Skeletal muscle satellite cell (primary cell): ENCODE measurements around the gene DIABLO. TPM values are rescaled to one million over a fixed set of nuclear protein-coding genes. Genes with fewer than 3 reads are reported as not detected.
"Not testable (repeated sequence)": the region's sequence is repeated elsewhere in the genome, so short reads cannot be mapped to it uniquely, and the experiment has no call there.

Source experiments
- H3K27me3 ChIP-seq: 2 replicates; pipeline ENCODE4 v1.7.0; 2013; ENCODE audit warnings: low read length; ENCODE audit not compliant: control insufficient read depth, insufficient read depth
- H3K36me3 ChIP-seq: 2 replicates; pipeline ENCODE4 v1.7.0; 2013; ENCODE audit warnings: mild to moderate bottlenecking, control low read depth, low read length; ENCODE audit not compliant: insufficient read depth
- H3K4me1 ChIP-seq: 2 replicates; pipeline ENCODE4 v1.7.0; 2013; ENCODE audit warnings: low read length; ENCODE audit not compliant: control insufficient read depth, insufficient read depth
- H3K4me2 ChIP-seq: 2 replicates; pipeline ENCODE4 v1.7.0; 2013; ENCODE audit warnings: mild to moderate bottlenecking, low read length
- H3K4me3 ChIP-seq: 2 replicates; pipeline ENCODE4 v1.7.0; 2013; ENCODE audit warnings: low read length
- H3K9ac ChIP-seq: 2 replicates; pipeline ENCODE4 v1.7.0; 2013; ENCODE audit warnings: mild to moderate bottlenecking, low read depth, low read length, moderate library complexity
- H3K9me3 ChIP-seq: replicated peaks from 2 replicates; pipeline ENCODE4 v1.7.0; 2013; ENCODE audit warnings: mild to moderate bottlenecking, control low read depth, low read length
- total RNA-seq: library from RNA; depleted of rRNA; stranded (reverse); fragments of >200 nt; gene quantifications from 2 replicates; pipeline ENCODE4 v1.2.3, GENCODE V29; 2012; rRNA removed

Gene DIABLO
- 61.1 and 64.0 TPM in 2 replicates for total RNA-seq

DNA sequence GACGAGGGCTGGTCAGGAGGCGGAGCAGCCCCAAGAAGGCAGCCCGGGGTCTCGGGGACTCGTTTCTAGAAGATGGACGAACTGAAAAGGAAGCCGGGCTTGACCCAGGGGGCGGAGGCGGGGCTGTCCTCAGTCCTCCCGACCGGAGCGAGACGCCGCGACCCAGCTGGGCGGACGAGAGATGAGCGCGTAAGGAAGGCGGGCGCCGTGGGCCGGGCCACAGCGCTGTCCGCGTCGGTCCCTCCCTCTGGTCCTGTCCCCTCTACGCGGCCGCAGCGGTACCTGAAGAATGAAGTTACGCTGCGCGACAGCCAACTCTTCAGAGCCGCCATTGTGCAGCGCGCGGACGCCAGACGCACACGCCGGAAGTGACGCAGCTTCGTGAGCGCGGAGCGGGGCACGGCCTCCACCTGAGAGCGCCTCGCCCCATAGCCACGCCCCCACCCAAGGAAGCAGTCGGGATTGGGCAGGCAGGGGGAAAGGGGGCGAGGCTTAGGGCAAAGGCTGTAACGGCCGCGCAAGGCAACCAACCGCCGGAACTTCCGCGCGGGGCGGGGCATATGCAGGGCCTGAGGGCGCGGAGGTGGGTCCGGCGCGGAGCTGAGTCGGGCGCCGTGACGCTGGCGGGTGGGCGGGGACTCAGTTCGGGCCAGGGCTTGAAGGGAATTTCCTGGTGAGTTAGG is at the start of gene DIABLO:
Gene DIABLO (minus strand): TSS at position 370 of the 683 bp plus-strand sequence. CDS start 38 bp downstream, at position 332.
- Histone ChIP-seq H3K4me3 (peak within 1 kb of the TSS; percentile 95), H3K4me1 (peaks cover 17% of the 10 kb centered on the region), H3K9me3 (no peaks in the 10 kb centered on the region), H3K36me3 (peaks cover 25% of the 10 kb centered on the region), H3K9ac (peak within 1 kb of the TSS; percentile 93), H3K4me2 (peak within 1 kb of the TSS; percentile 93), H3K27me3 (no peaks in the 10 kb centered on the region)

DNA sequence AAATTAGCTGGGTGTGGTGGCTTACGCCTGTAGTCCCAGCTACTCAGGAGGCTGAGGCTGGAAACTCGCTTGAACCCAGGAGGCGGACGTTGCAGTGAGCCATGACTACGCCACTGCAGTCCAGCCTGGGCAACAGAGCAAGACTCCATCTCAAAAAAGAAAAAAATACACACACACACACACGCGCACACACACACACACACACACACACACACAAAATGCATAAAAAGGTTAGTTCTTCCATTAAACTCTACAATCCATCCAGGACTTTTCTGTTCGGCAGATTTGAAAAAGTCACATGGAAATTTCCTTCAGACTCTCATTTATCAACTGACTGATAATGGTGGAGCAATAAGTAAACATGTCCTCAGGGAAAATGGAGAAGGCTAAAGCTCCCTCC is 49.6 kb upstream of the DIABLO start:
- Histone ChIP-seq H3K36me3 (peaks cover 44% of the 10 kb centered on the region), H3K27me3 (no peaks in the 10 kb centered on the region), H3K4me3 (no peak overlapping the region), H3K9ac (no peak overlapping the region), H3K4me1 (no peaks in the 10 kb centered on the region), H3K9me3 (no peaks in the 10 kb centered on the region), H3K4me2 (no peak overlapping the region)

DNA sequence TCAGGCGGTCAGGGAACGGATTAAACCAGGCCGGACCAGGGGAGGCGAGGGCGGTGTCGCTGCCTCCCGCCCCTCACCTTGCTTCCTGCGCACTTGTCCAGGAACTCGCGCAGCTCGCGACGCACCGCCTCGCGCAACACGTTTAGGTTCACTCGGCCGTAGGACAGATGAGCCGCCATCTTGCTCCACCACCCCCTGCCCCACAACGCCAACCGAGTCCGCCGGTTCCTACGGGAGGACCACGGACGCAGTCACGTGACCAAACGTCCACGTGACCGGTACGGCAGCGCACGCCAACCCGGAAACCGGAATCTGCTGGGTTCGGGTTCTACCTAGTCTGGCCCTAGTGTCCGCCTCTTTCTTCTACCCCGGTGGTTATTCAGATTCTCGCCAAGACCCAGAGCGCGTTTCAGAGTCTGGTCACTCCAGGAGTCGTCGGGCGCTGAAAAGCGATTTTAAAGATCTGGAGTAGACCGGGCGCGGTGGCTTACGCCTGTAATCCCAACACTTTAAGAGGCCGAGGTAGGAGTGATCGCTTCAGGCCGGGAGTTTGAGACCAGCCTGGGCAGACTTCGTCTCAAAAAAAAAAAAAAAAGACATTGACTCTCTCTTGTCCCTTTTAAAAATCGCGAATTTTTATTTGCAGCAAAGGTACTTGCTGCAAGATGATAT is 40.5 kb upstream of the DIABLO start, which contains the start of gene VPS33A:
Gene VPS33A (minus strand): TSS at position 265 of the 672 bp plus-strand sequence. CDS start 86 bp downstream, at position 179.
- no peaks in the 10 kb centered on the region for H3K27me3 ChIP-seq
- peak within 1 kb of the TSS; percentile 93 for H3K9ac ChIP-seq
- peaks cover 5% of the 10 kb centered on the region for H3K4me1 ChIP-seq
- no peaks in the 10 kb centered on the region for H3K9me3 ChIP-seq
- H3K36me3 ChIP-seq: peaks cover 6% of the 10 kb centered on the region
- H3K4me2 ChIP-seq: peak within 1 kb of the TSS; percentile 95
- peak within 1 kb of the TSS; percentile 95 for H3K4me3 ChIP-seq

DNA sequence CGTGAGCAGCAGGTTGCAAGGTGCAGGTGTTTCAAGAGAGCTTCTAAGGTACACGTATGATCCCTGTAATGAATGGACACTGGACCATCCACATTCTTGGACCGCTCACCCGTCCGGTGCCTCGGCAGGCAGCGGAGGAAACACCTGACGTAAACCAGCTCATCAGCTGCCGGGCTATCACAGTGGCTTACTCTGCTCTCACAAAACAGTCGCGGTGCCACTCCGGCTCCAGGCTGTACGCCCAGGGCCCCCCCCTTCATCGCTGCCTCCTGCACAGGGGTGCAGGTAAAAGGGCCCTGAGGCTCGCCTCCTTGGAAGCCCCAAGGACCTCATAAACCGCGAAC is 40.0 kb upstream of the DIABLO start:
- peak overlapping the region; percentile 93 for H3K9ac ChIP-seq

DNA sequence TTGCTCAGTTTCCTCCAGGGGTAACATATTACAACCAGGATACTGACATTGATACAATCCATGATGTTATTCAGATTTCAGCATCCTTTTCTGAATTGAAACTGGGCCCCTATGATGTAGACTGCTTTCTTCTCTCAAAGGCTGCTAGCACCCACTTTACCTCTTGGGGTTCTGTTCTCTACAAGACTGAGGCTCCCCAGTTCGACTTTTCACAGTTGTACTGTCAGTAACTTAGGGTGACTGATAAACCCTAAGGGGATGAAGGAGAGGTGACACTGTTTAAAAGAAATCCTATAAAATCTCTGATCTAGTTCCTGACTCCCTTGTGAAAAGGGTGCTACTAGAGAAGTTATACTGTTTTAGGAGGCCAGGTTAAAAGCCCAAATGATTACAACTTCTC is 39.6 kb upstream of the DIABLO start:
- peaks cover 5% of the 10 kb centered on the region for H3K4me1 ChIP-seq
- H3K4me3 ChIP-seq: peak overlapping the region; percentile 95
- H3K9me3 ChIP-seq: no peaks in the 10 kb centered on the region
- no peaks in the 10 kb centered on the region for H3K27me3 ChIP-seq
- peak overlapping the region; percentile 93 for H3K9ac ChIP-seq
- H3K4me2 ChIP-seq: peak overlapping the region; percentile 95
- H3K36me3 ChIP-seq: peaks cover 12% of the 10 kb centered on the region

More for the DNA sequence above, 40.0 kb upstream of the DIABLO start:
- peaks cover 5% of the 10 kb centered on the region for H3K4me1 ChIP-seq
- no peaks in the 10 kb centered on the region for H3K9me3 ChIP-seq
- peak overlapping the region; percentile 95 for H3K4me3 ChIP-seq
- H3K4me2 ChIP-seq: peak overlapping the region; percentile 95
- peaks cover 11% of the 10 kb centered on the region for H3K36me3 ChIP-seq
- H3K27me3 ChIP-seq: no peaks in the 10 kb centered on the region

DNA sequence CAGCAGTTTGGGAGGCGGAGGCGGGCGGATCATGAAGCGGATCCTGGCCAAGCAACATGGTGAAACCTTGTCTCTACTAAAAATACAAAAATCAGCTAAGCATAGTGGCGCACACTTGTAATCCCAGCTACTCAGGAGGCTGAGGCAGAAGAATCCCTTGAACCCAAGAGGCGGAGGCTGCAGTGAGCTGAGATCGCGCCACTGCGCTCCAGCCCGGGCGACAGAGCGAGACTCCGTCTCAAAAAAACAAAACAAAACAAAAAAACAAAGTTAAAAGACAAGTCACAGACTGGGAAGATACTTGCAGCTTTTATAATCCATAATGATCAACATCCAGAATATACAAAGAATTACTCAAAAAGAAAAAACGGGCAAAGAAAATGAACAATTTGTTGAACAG is 34.9 kb upstream of the DIABLO start:
- not testable (repeated sequence) for H3K4me3 ChIP-seq, H3K9ac ChIP-seq, H3K4me1 ChIP-seq, H3K27me3 ChIP-seq, H3K9me3 ChIP-seq, H3K4me2 ChIP-seq
- peaks cover 29% of the 10 kb centered on the region for H3K36me3 ChIP-seq

DNA sequence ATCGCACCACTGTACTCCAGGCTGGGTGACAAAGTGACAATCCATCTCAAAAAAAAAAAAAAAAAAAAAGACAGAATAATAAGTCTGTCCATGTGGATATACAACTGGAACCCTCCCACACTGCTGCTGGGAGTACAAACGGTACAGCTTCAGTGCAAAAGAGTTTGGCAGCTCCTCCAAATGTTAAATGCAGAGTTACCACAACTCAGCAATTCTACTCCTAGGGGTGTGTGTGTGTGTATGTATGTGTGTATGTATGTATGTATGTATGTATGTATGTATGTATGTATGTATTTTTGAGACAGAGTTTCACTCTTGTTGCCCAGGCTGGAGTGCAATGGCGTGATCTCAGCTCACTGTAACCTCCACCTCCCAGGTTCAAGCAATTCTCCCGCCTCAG is 33.1 kb upstream of the DIABLO start:
- peaks cover 29% of the 10 kb centered on the region for H3K36me3 ChIP-seq
- H3K4me3 ChIP-seq, H3K27me3 ChIP-seq, H3K9me3 ChIP-seq, H3K4me1 ChIP-seq, H3K9ac ChIP-seq, H3K4me2 ChIP-seq: not testable (repeated sequence)

DNA sequence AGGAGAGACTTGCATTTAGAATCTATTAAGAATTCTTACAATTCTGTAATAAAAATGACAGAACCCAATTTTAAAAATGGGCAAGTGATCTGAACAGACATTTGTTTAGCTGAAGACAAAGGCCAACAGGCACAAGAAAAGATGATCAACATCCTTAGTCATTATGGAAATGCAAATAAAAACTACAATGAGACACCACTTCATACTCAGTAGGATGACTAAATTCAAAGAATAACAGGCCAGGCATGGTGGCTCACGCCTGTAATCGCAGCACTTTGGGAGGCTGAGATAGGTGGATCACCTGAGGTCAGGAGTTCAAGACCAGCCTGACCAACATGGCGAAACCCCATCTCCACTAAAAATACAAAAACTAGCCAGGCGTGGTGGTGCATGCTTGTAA is 32.6 kb upstream of the DIABLO start:
- peaks cover 29% of the 10 kb centered on the region for H3K36me3 ChIP-seq
- H3K4me3 ChIP-seq, H3K27me3 ChIP-seq, H3K4me1 ChIP-seq, H3K9ac ChIP-seq, H3K9me3 ChIP-seq, H3K4me2 ChIP-seq: not testable (repeated sequence)

DNA sequence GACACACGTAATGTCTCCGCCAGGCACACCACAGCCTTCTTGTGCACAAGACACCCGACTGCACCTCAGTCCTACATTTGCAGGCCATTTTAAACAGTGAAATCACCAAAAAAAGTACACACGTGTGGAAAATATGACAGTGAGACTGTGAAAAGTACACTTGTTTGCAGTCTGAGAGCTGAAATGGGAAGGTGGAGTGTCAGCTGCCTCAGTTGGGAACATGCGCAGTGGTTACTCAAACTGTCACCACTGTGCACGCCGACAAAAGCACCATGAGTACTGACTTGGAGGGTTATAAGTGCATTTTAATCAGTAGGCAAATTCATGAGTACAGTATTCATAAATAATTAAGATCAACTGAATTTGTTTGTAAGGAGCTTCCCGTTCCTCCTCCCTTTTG is 24.7 kb upstream of the DIABLO start:
- H3K4me3 ChIP-seq: no peak overlapping the region

DNA sequence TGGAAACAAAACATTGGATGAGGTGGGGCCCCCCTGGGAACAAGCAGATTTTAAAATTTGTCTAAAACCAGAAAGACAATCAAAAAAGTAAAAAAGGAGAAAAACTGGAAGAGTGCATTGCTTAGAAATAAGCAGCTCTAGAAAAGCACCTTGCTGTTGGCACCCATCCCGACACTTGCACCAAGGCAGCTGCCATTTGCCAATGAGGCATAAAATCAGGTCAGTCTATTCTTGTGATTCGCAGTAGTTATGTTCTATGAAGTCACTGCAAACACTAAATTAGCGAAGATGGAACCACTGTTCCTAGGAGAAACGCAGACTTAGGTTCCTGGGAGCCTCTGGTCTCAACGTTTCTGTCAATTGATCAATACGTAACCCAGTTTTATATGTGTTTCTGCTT is 24.2 kb upstream of the DIABLO start:
- no peaks in the 10 kb centered on the region for H3K27me3 ChIP-seq
- H3K9me3 ChIP-seq: no peaks in the 10 kb centered on the region
- no peaks in the 10 kb centered on the region for H3K4me1 ChIP-seq
- no peak overlapping the region for H3K9ac ChIP-seq
- H3K4me2 ChIP-seq: no peak overlapping the region
- peaks cover 19% of the 10 kb centered on the region for H3K36me3 ChIP-seq
- no peak overlapping the region for H3K4me3 ChIP-seq

More for the DNA sequence above, 24.7 kb upstream of the DIABLO start:
- no peaks in the 10 kb centered on the region for H3K4me1 ChIP-seq
- no peak overlapping the region for H3K4me2 ChIP-seq
- H3K9ac ChIP-seq: no peak overlapping the region
- H3K27me3 ChIP-seq: no peaks in the 10 kb centered on the region
- peaks cover 19% of the 10 kb centered on the region for H3K36me3 ChIP-seq
- H3K9me3 ChIP-seq: no peaks in the 10 kb centered on the region

DNA sequence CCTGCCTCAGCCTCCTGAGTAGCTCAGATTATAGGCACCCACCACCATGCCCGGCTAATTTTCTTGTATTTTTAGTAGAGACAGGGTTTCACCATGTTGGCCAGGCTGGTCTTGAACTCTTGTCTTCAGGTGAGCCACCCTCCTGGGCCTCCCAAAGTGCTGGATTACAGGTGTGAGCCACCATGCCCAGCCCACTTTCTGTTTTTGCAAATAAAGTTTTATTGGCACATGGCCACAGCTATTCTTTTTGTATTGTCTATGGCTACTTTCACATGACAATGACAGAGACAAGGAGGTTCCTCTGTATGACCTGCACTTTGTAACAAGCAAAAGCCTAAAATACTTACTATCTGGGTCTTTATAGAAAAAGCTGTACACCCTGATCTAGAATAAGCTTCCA is 19.7 kb upstream of the DIABLO start:
- Histone ChIP-seq H3K27me3 (no peaks in the 10 kb centered on the region), H3K4me2 (no peak overlapping the region), H3K4me3 (no peak overlapping the region), H3K9ac (no peak overlapping the region), H3K4me1 (no peaks in the 10 kb centered on the region), H3K9me3 (no peaks in the 10 kb centered on the region), H3K36me3 (peaks cover 21% of the 10 kb centered on the region)
